ENCODE results near the gene CAPN2.
"Not testable (repeated sequence)": the region's sequence is repeated elsewhere in the genome, so short reads cannot be mapped to it uniquely, and the experiment has no call there.

Gene CAPN2

DNA sequence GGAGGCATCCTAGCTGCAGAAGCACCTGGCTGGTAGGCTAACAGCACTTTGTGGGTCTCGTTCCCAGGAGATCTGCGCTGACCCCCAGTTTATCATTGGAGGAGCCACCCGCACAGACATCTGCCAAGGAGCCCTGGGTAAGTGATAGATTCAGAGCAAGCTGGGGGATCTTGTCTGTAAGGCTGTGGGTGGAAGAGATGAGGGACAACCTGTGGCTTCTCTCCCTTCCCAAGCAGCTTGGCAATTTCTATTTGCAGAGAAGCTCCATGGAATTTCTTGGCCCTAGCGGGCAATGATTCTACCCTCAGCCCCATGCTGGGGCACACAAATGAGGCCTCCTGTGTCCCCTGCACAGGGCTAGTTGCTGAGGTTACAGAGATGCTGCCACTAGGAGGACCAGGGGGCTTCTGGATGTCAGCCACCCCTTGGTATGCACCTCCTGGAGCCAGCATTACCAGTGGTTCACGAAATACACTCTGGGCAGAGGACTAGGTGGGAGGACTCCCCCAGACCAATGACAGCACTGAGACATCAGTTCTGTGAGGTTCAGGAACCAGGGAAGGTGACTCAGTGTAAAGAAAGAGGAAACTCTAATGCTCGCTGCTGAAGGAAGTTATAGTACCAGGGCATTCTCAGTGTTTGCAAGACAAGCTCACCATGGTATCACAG is 5.5 kb downstream of the CAPN2 start:
- no peak for DNase-seq

DNA sequence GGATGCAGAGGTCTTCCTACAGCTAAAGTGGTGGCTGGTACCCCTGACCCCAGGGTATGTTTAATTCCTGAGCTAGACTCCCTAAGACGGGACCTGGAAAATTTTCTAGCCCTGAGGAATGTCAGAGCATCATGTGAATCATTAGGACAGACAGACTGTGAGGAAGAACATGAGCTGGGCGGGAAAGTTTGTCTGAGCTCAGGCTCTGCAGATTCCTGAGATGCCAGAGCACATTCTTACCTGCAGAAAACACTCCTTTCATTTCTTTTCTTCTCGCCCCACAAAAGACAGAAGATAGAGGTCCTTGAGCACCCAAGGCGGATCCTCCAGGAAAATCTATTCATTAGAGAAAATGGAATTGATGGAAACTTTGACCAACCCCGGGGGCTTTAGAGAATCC is 6.5 kb downstream of the CAPN2 start:
- no peak for DNase-seq

DNA sequence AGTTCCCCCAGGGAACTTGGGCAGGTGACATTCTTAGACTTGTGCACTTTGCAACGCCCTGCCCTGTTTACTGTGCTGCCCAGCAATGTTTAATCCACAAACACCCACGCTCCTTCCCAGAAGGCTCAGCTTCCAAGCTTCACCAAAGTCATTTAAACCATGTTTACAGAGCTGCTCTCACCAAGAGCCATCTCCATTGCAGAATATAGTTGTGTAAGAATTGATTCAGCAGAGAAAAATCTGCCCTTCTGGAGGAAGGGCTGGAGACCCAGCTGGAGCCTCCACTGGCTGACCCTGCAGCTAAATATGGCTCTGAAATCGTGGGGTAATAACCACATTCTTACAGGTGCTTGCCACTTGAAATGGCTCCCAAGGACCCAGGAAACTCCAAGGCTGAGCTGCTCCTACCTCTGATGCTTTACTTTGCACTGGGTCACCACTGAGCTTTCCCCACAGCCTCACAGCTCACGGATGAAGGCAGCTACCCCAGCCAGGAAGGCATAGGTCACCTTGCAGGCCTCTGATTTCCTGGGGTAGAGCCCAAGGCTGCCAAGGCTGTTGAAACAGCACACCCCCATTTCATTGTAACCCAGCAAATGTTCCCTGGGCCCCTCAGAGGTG is 8.7 kb downstream of the CAPN2 start:
- no peak for DNase-seq

DNA sequence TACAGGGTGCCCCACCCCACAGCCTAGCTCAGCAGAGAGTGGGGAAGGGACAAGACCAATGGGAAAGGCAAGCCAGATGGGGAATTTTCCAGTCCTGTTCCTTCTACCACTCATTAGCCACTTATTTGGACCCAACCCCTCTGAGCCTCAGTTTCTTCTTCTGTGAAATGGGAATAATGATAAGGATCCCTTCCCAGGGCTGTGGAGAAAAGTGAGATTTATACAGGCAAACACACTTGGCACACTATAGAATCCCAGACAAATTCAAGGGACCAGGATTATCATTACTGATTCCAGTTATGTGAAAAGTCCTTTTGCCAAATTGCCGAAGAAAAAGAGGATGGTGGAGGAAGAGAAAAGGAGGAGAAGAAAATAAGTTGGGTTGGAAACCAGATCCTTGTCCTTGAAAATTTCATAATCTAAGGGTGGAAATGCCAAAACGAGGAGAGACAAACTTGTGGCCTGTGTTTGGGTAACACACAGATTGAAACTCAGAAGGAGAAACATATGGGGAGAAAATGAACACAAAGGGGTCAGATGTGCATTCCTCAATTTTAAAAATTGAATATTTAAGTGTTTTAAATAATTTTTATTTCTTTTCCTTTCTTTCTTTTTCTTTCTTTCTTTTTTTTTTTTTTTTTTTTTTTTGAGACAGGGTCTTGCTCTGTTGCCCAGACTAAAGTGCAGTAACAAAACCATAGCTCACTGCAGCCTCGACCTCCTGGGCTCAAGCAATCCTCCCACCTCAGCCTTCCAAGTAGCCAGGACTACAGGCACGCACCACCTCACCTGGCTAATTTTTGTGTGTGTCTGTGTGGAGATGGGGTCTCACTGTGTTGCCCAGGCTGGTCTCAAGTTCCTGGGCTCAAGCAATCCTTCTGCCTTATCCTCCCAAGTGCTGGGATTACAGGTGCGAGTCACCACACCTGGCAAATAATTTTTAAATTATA is 9.6 kb downstream of the CAPN2 start:
- no peak for DNase-seq

DNA sequence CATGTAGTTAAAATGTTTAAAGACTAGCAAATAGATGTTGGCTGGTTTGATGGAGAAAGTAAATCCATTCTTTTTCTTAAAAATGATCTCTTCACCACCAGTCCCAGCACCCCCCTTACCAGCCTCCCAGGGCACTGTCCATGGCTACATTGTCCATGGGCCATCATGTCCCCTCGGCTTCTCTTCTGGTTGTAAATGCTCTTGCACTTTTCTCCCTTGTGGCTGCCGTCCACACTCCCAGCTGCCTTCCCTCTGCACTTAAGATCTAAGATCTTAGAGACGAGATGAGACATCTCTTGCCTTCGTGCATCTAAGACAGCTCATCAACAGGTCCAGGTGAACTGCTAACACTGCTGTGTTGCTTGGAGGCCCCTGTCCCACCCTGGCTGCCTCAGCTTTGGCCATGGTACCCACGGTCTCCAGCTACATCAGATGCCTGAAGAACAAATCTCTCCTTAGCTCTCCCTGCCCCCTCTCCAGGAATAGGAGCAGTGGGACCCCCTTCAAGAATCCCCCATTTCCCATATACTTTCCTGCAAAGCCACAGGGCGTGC is 11.1 kb downstream of the CAPN2 start:
- no peak for DNase-seq

DNA sequence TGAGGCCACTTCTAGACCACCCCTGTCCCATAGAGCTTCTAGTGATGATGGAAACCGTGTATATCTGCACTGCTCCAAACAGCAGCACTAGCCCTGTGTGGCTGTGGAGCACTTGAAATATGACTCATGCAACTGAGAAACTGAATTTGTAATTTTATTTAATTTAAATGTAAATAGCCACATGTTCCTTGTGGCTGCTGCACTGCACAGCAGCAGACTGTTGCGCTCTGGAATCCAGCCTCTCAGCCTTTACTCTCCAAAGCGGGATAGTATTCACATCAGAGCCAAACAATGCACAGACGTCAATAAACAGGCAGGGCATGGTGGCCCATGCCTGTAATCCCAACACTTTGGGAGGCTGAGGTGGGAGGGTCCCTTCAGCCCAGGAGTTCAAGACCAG is 12.0 kb downstream of the CAPN2 start:
- DNase-seq = no peak

DNA sequence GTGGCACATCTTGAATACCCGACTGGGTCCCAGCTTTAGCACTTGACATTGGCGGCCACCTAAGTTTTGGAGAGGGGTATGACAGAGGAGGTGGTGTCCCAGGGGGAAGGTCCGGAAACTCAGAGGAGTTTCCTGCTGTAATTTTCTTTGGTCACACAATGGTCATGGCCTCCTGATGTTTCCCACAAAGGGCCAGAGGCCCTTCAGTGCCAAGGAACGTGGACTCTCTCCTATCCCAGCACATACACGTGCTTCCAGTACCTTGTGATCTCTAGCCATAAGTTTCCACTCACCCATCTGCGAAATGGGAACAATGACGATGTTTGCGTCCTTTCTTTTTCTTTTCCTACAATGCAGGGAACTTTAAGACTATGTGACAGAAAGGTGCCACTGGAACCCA is 13.2 kb downstream of the CAPN2 start:
- DNase-seq = no peak

DNA sequence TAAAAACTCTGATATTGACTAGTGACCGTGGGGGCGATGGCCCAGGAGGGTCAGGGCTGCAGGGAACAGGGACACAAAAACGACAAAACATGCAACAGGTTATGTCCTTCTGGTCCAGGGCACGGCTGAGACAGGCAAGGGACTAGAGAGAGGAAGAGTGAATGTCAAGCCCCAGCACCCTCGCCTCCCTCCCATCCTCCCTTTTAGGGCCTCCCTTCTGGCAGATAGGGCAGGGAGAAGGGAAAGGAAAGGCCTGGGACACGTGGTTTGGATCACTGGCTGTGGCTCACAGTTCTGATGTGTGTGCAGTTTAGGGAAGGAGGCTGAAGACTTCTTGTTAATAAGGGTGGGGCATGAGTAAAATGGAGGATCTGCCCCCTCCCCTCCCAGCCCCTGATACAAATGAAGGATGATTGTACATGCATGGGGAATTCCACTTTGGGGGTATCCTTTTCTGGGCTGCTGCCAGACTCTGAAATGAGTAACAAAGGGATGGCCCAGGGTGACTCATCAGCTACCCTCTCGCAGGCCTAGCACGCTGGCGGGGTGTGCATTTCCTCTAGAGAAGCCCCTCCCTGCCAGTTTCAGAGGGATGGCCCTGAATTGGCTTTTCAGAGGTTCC is 14.2 kb downstream of the CAPN2 start:
- no peak for DNase-seq

DNA sequence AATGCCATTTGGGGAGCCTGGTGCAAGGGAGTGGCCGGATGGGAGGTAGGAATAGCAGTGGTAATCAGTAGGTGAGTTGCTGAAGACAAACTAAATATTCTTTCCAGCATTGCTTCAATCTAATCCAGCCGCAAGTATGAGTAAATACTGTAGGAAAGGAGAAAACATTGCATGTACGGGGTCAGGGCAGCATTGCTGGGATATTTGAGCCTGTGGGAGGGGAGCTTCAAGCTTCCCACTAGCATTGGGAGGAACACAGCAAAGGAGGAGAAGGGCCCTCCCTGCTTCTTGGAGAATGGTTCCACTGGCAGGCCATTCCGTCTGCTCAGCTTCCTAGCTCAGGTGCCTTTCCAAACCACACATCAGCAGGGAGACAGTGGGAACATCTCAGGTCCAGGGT is 15.2 kb downstream of the CAPN2 start:
- DNase-seq = no peak

DNA sequence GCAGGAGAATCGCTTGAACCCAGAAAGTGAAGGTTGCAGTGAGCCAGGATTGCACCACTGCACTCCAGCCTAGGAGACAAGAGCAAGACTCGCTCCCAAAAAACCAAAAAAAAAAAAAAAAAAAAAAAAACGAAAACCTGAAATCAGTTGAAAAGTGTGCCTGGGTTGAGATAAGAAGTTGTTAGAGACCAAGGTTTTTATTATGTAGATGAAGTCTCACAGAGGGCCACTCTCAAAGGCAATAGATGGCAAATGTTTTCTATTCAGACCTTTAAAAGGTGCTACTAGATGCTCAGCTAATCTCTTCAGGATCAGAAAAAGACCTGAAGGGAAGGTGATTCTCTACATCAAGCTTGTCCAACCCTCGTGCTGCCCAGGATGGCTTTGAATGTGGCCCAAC is 17.6 kb downstream of the CAPN2 start:
- no peak for DNase-seq

DNA sequence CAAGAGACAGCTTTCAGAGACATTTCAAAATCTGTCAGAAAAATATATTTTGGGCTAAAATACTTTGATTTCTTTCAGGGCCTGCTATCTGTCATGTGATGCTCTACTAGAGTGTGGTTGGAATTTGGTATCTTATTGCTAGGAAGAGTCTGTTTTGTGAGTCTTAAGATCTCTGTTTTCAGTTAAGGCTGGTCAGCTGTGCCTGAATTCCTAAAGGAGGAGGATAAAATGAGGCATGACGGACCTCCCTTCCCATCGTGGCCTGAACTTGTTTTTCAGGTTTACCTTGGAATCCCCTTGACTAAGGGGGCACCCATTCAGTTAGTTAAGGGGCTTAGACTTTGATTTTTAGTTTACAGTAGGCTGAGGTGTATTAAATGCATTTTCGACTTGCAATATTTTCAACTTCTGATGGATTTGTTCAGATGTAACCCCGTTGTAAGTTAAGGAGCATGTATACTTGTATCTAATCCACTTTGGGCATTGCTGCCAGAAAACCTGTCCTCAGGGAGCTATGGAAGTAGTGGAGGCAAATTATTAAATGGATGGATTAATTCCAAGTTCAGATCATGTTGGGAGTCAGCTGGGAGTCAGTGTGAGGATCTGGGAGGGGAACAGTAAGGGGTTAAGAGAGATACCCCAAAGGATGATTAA is 18.3 kb downstream of the CAPN2 start:
- DNase-seq = no peak

DNA sequence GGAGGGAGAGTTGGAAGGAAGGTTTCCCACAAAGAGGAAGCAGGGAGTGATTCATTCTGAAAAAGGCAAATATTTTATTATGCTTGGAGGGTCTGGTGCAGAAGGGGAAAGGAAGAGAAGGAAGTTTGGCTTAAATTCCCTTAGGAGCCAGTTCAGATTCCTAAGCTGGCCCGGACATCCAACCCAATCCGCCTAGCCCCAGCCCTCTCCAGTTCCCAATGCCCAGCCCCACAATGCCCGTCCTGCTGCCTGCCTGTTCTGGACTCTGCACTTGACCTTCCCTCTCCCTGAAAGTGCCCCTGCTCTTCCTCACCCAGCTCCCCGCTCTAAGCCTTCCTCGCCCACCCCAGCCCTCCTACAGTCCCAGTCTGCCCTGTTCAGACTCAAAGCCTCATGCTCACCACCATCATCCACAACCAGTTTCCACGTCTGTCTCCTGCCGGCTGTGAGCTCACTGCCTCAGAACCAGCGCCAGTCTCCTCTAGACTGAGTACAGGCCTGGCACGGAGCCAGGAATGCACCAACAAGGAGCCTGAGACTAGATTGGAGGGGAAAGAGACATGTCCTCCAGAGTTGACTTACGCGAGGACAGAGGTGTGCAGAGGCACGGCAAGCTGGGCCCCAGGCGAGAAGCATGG is 18.9 kb downstream of the CAPN2 start:
- DNase-seq = peak in 1 of 2 experiments; percentile 18

DNA sequence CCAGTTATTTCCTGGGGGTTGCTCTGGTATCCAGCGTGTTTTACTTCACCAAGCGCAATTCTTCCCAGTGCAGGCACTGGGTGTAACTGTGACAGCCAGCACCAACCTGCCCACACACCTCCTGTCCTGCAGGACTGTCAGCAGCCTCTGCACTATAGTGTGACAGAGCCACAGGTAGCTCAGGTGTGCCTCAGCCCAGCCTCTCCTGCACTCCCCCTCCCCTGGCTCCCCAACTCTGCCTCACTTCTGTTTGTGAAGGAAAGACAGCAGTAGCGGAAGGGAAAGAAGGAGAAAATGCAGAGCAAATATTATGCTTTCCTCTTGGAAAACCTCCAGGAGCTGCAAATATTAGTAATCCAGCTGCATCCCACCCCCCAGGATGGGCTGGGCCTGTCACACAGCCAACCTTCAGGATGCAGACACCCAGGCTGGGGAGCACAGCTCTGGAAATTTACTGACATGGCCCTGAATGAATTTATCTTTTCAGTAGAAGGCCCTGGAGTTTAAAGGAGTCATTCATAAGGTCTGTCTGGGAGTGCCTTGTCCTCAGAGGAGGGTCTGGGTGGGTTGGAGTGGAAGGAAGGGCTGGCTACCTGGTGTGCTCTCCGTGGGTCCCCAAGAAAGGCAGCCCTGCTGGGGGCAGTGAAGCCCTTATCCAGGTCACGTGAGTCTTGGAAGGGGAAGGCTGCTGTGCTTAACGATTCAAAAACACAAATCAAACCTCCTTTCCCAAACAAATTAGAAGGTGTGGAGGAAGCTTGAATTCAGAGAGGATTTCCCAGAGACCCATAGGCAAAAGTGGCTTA is 20.9 kb downstream of the CAPN2 start:
- no peak for DNase-seq

DNA sequence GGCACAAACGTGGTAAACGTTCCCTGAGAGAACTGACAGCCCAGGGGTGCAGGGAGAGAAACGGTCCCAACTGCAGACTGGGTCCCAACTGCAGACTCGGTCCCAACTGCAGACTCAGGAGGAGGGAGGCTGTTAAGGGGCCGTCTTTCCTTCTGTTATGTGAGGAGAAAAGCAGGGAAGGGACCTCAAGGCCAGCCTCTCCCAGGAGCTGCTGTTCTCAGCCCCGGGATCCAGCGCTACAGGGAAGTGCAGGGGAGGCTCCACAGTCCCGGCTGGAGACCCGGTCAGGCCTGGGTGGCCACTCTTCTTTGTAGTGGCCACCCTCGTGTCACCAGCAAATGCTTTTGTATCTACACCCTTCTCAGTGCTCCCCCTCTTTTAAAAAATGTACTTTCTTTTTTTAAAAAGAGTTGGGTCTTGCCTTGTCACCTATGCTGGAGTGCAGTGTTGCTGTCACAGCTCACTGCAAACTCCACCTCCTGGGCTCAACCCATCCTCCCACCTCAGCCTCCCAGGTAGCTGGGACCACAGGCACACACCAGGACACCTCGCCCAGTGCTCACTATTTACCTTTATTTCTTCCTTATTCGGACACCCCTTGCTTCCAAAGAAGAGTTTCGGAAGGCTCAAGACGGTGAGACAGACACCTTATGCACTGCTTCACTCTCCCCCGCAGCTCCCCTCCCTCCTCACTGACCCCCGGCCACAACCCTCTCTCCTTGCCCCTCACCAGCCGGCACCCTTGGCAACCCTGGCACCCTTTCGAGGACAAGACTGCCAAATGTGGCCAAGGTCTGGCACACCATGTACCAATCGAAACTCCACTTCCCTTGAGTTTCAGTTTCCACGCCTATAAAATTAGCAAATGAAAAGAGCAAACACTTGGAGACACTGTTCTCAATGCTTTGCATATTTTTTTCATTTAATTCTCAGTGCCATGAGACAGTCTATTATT is 21.8 kb downstream of the CAPN2 start:
- no peak for DNase-seq

DNA sequence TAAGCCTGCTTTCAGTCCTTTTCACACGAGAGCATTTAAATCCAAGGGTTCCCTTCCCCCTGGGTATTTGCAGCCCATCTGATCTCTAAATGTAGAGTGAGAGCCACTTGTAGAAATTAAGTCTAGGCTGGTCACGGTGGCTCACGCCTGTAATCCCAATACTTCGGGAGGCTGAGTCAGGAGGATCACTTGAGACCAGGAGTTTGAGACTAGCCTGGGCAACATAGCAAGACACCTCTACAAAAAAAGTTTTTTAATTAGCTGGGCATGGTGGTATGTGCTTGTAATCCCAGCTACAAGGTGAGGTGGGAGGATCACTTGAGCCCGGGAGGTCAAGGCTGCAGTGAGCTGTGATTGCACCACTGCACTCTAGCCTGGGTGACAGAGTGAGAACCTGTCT is 24.3 kb downstream of the CAPN2 start:
- not testable (repeated sequence) for DNase-seq

DNA sequence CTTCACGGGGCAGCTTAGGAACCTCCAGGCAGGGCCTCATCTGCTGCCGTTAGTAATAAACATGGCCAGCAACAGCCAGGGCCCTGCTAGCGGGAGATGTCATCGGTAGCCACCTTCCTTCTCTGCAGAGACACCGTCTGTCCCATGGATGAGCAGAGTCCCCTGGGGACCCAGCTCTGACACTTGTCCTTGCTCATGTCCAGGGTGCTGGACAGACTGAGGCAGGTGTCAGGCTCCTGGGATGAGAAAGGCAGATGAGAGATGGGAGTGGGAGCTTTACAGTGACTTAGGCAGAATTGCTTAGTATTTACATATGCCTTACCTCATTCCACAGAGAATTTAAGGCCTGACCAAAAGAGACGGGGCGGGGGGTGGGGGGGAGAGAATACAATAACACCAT is 25.0 kb downstream of the CAPN2 start:
- no peak for DNase-seq

DNA sequence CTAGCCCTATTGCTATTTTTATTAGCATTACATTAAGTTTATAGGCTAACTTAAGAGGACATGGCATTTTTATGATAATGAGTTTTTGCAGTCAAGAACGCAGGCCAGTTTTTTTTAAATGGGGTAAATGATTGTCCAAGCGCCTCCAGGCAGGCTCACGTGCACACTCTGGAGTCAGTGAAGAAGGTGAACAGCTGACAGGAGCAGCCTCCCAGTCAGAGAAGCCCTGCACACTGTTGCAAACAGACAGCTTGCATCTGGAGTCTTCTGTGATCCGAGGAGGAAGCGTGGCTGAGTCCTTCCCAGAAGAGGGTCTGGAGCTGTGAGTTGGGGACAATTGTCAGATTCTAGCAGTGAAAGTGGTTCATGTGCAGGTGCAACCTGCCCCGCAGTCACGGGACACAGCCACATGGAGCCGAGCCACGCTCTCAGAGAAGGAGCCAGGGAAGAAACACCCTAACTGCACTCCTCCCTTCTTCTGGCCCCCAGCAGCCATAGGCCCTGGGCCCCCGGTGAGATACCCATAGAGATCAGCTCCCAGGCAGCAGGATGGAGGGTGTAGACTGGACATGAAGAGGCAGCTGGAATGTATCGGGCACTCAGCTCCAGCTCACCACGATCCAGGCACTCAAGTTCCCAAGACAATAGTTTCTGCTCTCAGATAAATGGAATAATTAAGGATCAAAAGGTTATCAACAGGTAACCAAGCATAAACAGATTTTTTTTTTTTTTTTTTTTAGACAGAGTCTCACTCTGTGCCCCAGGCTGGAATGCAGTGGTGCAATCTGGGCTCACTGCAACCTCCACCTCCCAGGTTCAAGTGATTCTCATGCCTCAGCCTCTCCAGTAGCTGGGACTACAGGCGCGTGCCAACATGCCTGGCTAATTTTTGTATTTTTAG is 26.4 kb downstream of the CAPN2 start:
- no peak for DNase-seq

DNA sequence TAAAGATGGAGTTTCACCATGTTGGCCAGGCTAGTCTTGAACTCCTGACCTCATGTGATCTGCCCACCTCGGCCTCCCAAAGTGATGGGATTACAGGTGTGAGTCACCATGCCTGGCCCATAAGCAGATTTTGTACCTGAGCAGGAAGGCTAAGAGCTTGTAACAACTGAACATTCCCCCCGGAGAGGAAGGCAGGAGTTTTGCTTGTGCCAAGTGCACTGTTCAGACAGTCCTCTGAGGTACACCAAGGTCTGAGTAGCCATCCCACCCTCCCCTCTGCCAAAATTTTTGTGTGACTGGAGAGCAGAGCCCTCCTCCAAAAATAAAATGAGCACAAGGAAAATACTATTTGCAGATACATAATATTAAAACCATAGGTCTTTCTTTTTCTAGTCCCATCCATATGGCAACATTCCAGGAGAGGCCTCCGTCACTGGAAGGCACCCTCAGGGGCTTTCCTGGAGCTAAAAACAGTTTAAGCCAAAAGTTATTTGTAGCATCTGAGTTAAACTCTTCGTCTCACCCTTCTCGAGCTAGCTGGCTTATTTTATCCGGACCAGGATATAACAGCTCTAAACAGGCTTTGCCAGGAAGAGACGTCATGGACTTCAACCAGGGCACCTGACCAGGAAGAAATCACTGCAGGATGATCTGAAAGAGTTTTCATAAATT is 27.2 kb downstream of the CAPN2 start:
- no peak for DNase-seq
